HCT116 (cell line): ENCODE data around the gene GSTA2. TPM values are rescaled to one million over a fixed set of nuclear protein-coding genes. Genes with fewer than 3 reads are reported as not detected.

Experiments used
- ATAC-seq: fragments of 200-7000 bp; cut with Tn5 transposase; 2 replicates; pipeline ENCODE4 v1.9.1; 2020; ENCODE audit warnings: mild to moderate bottlenecking, moderate library complexity
- BruUV-seq: library from RNA; stranded (reverse); fragments of 400-500 nt; replicated peaks from 2 replicates; lab custom pipeline; 2021; lab: Mats Ljungman, UMichigan
- CTCF ChIA-PET: fragments of 300-600 bp; sonication (Branson Sonifier 250); formaldehyde crosslinking; loops from one replicate; lab custom pipeline; 2021; ENCODE audit warnings: antibody characterized with exemption; lab: Charles Lee
- POLR2A ChIA-PET: fragments of 300-600, 350-600 bp; sonication (Branson Sonifier 250); formaldehyde crosslinking; loops from one replicate; lab custom pipeline; 2021; ENCODE audit warnings: antibody characterized with exemption; lab: Charles Lee
- RAD21 ChIA-PET, 2 experiments: fragments of 300-600 bp; sonication (Branson Sonifier 250); formaldehyde crosslinking; loops; one replicate each; lab custom pipeline; 2023; ENCODE audit warnings: low total read pairs in 2 of 2; ENCODE audit not compliant: uncharacterized antibody in 2 of 2, unreplicated experiment in 2 of 2, low non-redundant PET in 1 of 2; lab: Charles Lee
- DNase-seq: peaks from one replicate; pipeline ENCODE4 v3.0.0-alpha.2; 2010; ENCODE audit warnings: low read depth, low spot score
- H2AFZ ChIP-seq: fragments of 200-600 bp; shearing (Covaris generic), sonication (generic); 2 replicates; pipeline ENCODE4 v1.6.1; 2017; ENCODE audit warnings: low read depth, mixed run types, mixed read lengths, antibody characterized with exemption, low read length; ENCODE audit not compliant: poor library complexity, severe bottlenecking
- H3K27ac ChIP-seq: 2 replicates; pipeline ENCODE4 v1.5.1; 2012; ENCODE audit warnings: low read depth, low read length
- H3K27me3 ChIP-seq: fragments of 200-600 bp; sonication (generic); 2 replicates; pipeline ENCODE4 v1.6.1; 2016; ENCODE audit warnings: mixed run types, low read length, mixed read lengths; ENCODE audit not compliant: insufficient read depth
- H3K36me3 ChIP-seq, 2 experiments: fragments of 200-500 bp in 1 of 2; fragments of 200-600 bp in 1 of 2; sonication (Bioruptor generic) in 1 of 2; sonication (generic) in 1 of 2; 2 replicates each; pipeline versions ENCODE4 v1.5.1 to v1.6.1; 2014 to 2016; ENCODE audit warnings: low read length in 2 of 2, inconsistent platforms in 1 of 2, mixed read lengths in 1 of 2, mixed run types in 1 of 2; ENCODE audit not compliant: insufficient read depth in 2 of 2, control insufficient read depth in 1 of 2
- H3K4me1 ChIP-seq, 2 experiments: fragments of 200-600 bp in 1 of 2; sonication (generic) in 1 of 2; 2 replicates each; pipeline versions ENCODE4 v1.5.1 to v1.6.1; 2012 to 2017; ENCODE audit warnings: low read length in 2 of 2, inconsistent platforms in 1 of 2, mild to moderate bottlenecking in 1 of 2, mixed read lengths in 1 of 2, mixed run types in 1 of 2, moderate library complexity in 1 of 2; ENCODE audit not compliant: insufficient read depth in 2 of 2, control insufficient read depth in 1 of 2
- H3K4me2 ChIP-seq: fragments of 200-600 bp; sonication (generic); 2 replicates; pipeline ENCODE4 v1.6.1; 2017; ENCODE audit warnings: mixed run types, low read length, mixed read lengths
- H3K4me3 ChIP-seq, 2 experiments: fragments of 200-600 bp in 1 of 2; sonication (generic) in 1 of 2; replicated peaks in 1 of 2; 2 replicates each; pipeline ENCODE4 v1.5.1; 2011 to 2016; ENCODE audit warnings: low read length in 2 of 2, control low read depth in 1 of 2, low read depth in 1 of 2, mild to moderate bottlenecking in 1 of 2, mixed read lengths in 1 of 2, mixed run types in 1 of 2
- H3K79me2 ChIP-seq: fragments of 200-600 bp; sonication (generic); 2 replicates; pipeline ENCODE4 v1.6.1; 2017; ENCODE audit warnings: mild to moderate bottlenecking, mixed run types, low read length, moderate library complexity, mixed read lengths; ENCODE audit not compliant: insufficient read depth
- H3K9ac ChIP-seq: fragments of 200-600 bp; sonication (generic); 2 replicates; pipeline ENCODE4 v1.6.1; 2016; ENCODE audit warnings: low read length, mixed read lengths
- H3K9me2 ChIP-seq: fragments of 200-600 bp; sonication (generic), shearing (Covaris generic); 2 replicates; pipeline ENCODE4 v1.6.1; 2017; ENCODE audit warnings: mixed run types, mild to moderate bottlenecking, moderate library complexity; ENCODE audit not compliant: insufficient read depth
- H3K9me3 ChIP-seq, 2 experiments: fragments of 200-500 bp in 1 of 2; fragments of 200-600 bp in 1 of 2; sonication (Bioruptor generic) in 1 of 2; sonication (generic) in 1 of 2; 2 replicates each; pipeline ENCODE4 v1.6.1; 2014 to 2017; ENCODE audit warnings: low read length in 2 of 2, mixed read lengths in 2 of 2, inconsistent platforms in 1 of 2, low read depth in 1 of 2, mild to moderate bottlenecking in 1 of 2, mixed run types in 1 of 2, moderate library complexity in 1 of 2; ENCODE audit not compliant: control insufficient read depth in 1 of 2, insufficient read depth in 1 of 2
- H4K20me1 ChIP-seq: fragments of 200-600 bp; sonication (generic), shearing (Covaris generic); 2 replicates; pipeline ENCODE4 v1.6.1; 2017; ENCODE audit warnings: mixed run types, mild to moderate bottlenecking, moderate library complexity; ENCODE audit not compliant: insufficient read depth
- CBX3 ChIP-seq: IDR thresholded peaks from 2 replicates; pipeline ENCODE4 v1.6.1; 2012; ENCODE audit warnings: low read depth
- CEBPB ChIP-seq: IDR thresholded peaks from 2 replicates; pipeline ENCODE4 v1.6.1; 2012; ENCODE audit warnings: low read depth
- EGR1 ChIP-seq: IDR thresholded peaks from 2 replicates; pipeline ENCODE4 v1.6.1; 2012; ENCODE audit warnings: low read depth
- ELF1 ChIP-seq: IDR thresholded peaks from 2 replicates; pipeline ENCODE4 v1.6.1; 2012; ENCODE audit warnings: low read depth, borderline replicate concordance
- EZH2 ChIP-seq: fragments of 200-600 bp; sonication (generic); IDR thresholded peaks from 2 replicates; pipeline ENCODE4 v1.6.1; 2017; ENCODE audit warnings: antibody characterized with exemption, mixed run types
- EZH2phosphoT487 ChIP-seq: fragments of 200-600 bp; IDR thresholded peaks from 2 replicates; pipeline ENCODE4 v1.6.1; 2018; ENCODE audit warnings: antibody characterized with exemption, borderline replicate concordance
- FOSL1 ChIP-seq: IDR thresholded peaks from 2 replicates; pipeline ENCODE4 v1.6.1; 2012; ENCODE audit warnings: low read depth
- JUND ChIP-seq: IDR thresholded peaks from 2 replicates; pipeline ENCODE4 v1.6.1; 2012
- POLR2A ChIP-seq: IDR thresholded peaks from 2 replicates; pipeline ENCODE4 v1.7.0; 2011; ENCODE audit warnings: borderline replicate concordance; ENCODE audit not compliant: insufficient read depth, insufficient read length; ENCODE audit errors: extremely low read depth
- SIN3A ChIP-seq: IDR thresholded peaks from 2 replicates; pipeline ENCODE4 v1.6.1; 2012; ENCODE audit warnings: low read depth
- SP1 ChIP-seq: IDR thresholded peaks from 2 replicates; pipeline ENCODE4 v1.6.1; 2012; ENCODE audit warnings: low read depth
- SRF ChIP-seq: IDR thresholded peaks from 2 replicates; pipeline ENCODE4 v1.6.1; 2012; ENCODE audit warnings: low read depth
- YY1 ChIP-seq: IDR thresholded peaks from 2 replicates; pipeline ENCODE4 v1.6.1; 2011; ENCODE audit warnings: low read length, low read depth, moderate library complexity, mild to moderate bottlenecking; ENCODE audit not compliant: insufficient replicate concordance; ENCODE audit errors: extremely low read depth
- ZBTB33 ChIP-seq: IDR thresholded peaks from 2 replicates; pipeline ENCODE4 v1.6.1; 2011; ENCODE audit warnings: mild to moderate bottlenecking, low read length, moderate library complexity; ENCODE audit not compliant: insufficient replicate concordance; ENCODE audit errors: extremely low read depth
- ZNF274 ChIP-seq: fragments of 200-500 bp; sonication (Bioruptor generic); IDR thresholded peaks from 2 replicates; pipeline ENCODE4 v1.6.1; 2014; ENCODE audit warnings: mild to moderate bottlenecking, low read depth, low read length, inconsistent platforms
- intact Hi-C: fragments of 100-400 bp; cut with micrococcal nuclease; formaldehyde crosslinking; loops from 2 replicates; pipeline ENCODE4 v1.10.0; 2022
- total RNA-seq: library from RNA; stranded (reverse); gene quantifications from one replicate; pipeline ENCODE4 v1.2.1, GENCODE V29; 2021; ENCODE audit not compliant: unreplicated experiment
- TF ChIP-seq, protein P1 (sequence below): IDR thresholded peaks from 2 replicates; pipeline ENCODE4 v1.6.1; 2012

GSTA2 gene
- total RNA-seq, 1 experiment from 2014 or later, result not detected

DNA sequence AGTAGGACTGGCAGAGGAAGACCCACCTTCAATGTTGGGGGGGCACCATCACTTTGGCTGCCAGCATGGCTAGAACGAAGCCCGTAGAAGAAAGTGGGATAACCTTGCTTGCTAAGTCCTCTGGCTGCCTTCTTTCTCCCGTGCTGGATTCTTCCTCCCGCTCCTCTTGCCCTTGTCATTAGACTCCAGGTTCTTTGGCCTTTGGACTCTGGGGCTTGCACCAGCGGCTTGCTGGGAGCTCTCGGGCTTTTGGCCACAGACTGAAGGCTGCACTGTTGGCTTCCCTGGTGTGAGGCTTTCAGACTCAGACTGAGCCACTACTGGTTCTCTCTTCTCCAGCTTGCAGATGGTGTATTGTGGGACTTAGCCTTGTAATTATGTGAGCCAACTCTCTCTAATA lies 28.2 kb downstream of the GSTA2 start:
- no peak overlapping the region for H3K9ac ChIP-seq
- no peaks in the 10 kb centered on the region for H3K9me2 ChIP-seq
- TF ChIP-seq CEBPB (no peak), FOSL1 (no peak), ZNF274 (no peak), ZBTB33 (no peak), SP1 (no peak), EZH2phosphoT487 (no peak), EZH2 (no peak), ELF1 (no peak), POLR2A (no peak), JUND (no peak), SIN3A (no peak), EGR1 (no peak), CBX3 (no peak), SRF (no peak), YY1 (no peak)
- TF ChIP-seq, protein P1, sequence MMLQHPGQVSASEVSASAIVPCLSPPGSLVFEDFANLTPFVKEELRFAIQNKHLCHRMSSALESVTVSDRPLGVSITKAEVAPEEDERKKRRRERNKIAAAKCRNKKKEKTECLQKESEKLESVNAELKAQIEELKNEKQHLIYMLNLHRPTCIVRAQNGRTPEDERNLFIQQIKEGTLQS, result no peak
- H3K4me2 ChIP-seq, result no peak overlapping the region
- H4K20me1 ChIP-seq, result no peaks in the 10 kb centered on the region
- no peak for DNase-seq
- no TSS peak for BruUV-seq
- POLR2A ChIA-PET, result no interaction called here
- ATAC-seq, result no peak
- H3K9me3 ChIP-seq, result no peaks in the 10 kb centered on the region
- H2AFZ ChIP-seq, result no peak overlapping the region
- H3K36me3 ChIP-seq, result no peaks in the 10 kb centered on the region
- no peak overlapping the region for H3K4me3 ChIP-seq
- H3K27ac ChIP-seq, result no peak overlapping the region
- intact Hi-C loops, result no loop called here
- H3K27me3 ChIP-seq, result no peaks in the 10 kb centered on the region
- H3K79me2 ChIP-seq, result no peaks in the 10 kb centered on the region
- CTCF ChIA-PET, result no interaction called here
- RAD21 ChIA-PET, result no interaction called here
- no peaks in the 10 kb centered on the region for H3K4me1 ChIP-seq
